SK-N-MC (cell line): Measurements from ENCODE around the gene LRTM1.

ENCODE experiments used
- DNase-seq: peaks from one replicate; pipeline ENCODE4 v3.0.0-alpha.2; 2011; ENCODE audit warnings: low read depth, low spot score
- H3K27ac ChIP-seq: fragments of 200-600 bp; sonication (generic); 2 replicates; pipeline ENCODE4 v1.5.1; 2016; ENCODE audit warnings: mixed run types
- H3K36me3 ChIP-seq: fragments of 200-600 bp; sonication (generic); 2 replicates; pipeline ENCODE4 v1.6.1; 2017; ENCODE audit warnings: antibody characterized with exemption, low read length, mixed read lengths; ENCODE audit not compliant: insufficient read depth
- H3K4me3 ChIP-seq: fragments of 200-600 bp; sonication (generic); 2 replicates; pipeline ENCODE4 v1.5.1; 2016
- H3K9ac ChIP-seq: fragments of 200-600 bp; sonication (generic); 2 replicates; pipeline ENCODE4 v1.8.0; 2017; ENCODE audit warnings: mixed run types, mixed read lengths; ENCODE audit not compliant: insufficient read length
- H3K9me3 ChIP-seq: fragments of 200-600 bp; sonication (generic); 2 replicates; pipeline ENCODE4 v1.6.1; 2017; ENCODE audit warnings: low read depth, mild to moderate bottlenecking, antibody characterized with exemption, low read length, moderate library complexity, mixed read lengths
- EZH2 ChIP-seq: fragments of 200-600 bp; sonication (generic); IDR thresholded peaks from one replicate; pipeline ENCODE4 v1.6.1; 2017; ENCODE audit warnings: antibody characterized with exemption
- FOXP2 ChIP-seq: optimal IDR thresholded peaks from 2 replicates; pipeline ENCODE3; 2011; ENCODE audit warnings: mild to moderate bottlenecking, moderate library complexity; ENCODE audit not compliant: insufficient read depth; ENCODE audit errors: extremely low read length, control extremely low read depth
- POLR2AphosphoS5 ChIP-seq: IDR thresholded peaks from 2 replicates; pipeline ENCODE4 v1.6.1; 2012; ENCODE audit warnings: mild to moderate bottlenecking, low read depth, low read length, borderline replicate concordance

LRTM1 gene

GRCh38 chr3:54928046-54928770, at the start of gene LRTM1:
Gene LRTM1 (minus strand): TSS chr3:54928059. CDS start chr3:54927911, 148 bp downstream.
- H3K27ac ChIP-seq = no peak within 1 kb of the TSS
- no peaks in the 10 kb centered on the region for H3K36me3 ChIP-seq
- H3K9me3 ChIP-seq = no peaks in the 10 kb centered on the region
- no peak for DNase-seq
- TF ChIP-seq EZH2 = no peak
- TF ChIP-seq FOXP2 = no peak
- no peak for TF ChIP-seq POLR2AphosphoS5
- no peak within 1 kb of the TSS for H3K4me3 ChIP-seq
- H3K9ac ChIP-seq = no peak within 1 kb of the TSS

- H3K36me3 ChIP-seq = no peaks in the 10 kb centered on the region
- DNase-seq = no peak
- H3K4me3 ChIP-seq = no peak overlapping the region
- no peaks in the 10 kb centered on the region for H3K9me3 ChIP-seq
- H3K27ac ChIP-seq = no peak overlapping the region
- TF ChIP-seq POLR2AphosphoS5 (no peak), EZH2 (no peak), FOXP2 (no peak)
- no peak overlapping the region for H3K9ac ChIP-seq
Observed at GRCh38 chr3:54977439-54977838, 49.6 kb upstream of the LRTM1 start.

- Histone ChIP-seq H3K9me3 (no peaks in the 10 kb centered on the region), H3K9ac (no peak overlapping the region), H3K36me3 (no peaks in the 10 kb centered on the region), H3K4me3 (no peak overlapping the region), H3K27ac (no peak overlapping the region)
- no peak for TF ChIP-seq EZH2
- TF ChIP-seq POLR2AphosphoS5 = no peak
- TF ChIP-seq FOXP2 = no peak
- no peak for DNase-seq
Observed at GRCh38 chr3:54970895-54971294, 43.0 kb upstream of the LRTM1 start.

- Histone ChIP-seq H3K9ac (no peak overlapping the region), H3K9me3 (no peaks in the 10 kb centered on the region), H3K4me3 (no peak overlapping the region), H3K36me3 (no peaks in the 10 kb centered on the region), H3K27ac (no peak overlapping the region)
- DNase-seq = no peak
- TF ChIP-seq EZH2 = no peak
- TF ChIP-seq FOXP2 = no peak
- TF ChIP-seq POLR2AphosphoS5 = no peak
Observed at GRCh38 chr3:54969652-54970051, 41.8 kb upstream of the LRTM1 start.

GRCh38 chr3:54968546-54969172, 40.8 kb upstream of the LRTM1 start:
- Histone ChIP-seq H3K27ac (no peak overlapping the region), H3K4me3 (no peak overlapping the region), H3K36me3 (no peaks in the 10 kb centered on the region), H3K9ac (no peak overlapping the region), H3K9me3 (no peaks in the 10 kb centered on the region)
- DNase-seq = no peak
- TF ChIP-seq POLR2AphosphoS5 (no peak), EZH2 (no peak)

GRCh38 chr3:54967731-54968161, 39.9 kb upstream of the LRTM1 start:
- no peak overlapping the region for H3K27ac ChIP-seq
- no peak for TF ChIP-seq EZH2
- no peak for TF ChIP-seq POLR2AphosphoS5
- TF ChIP-seq FOXP2 = no peak

GRCh38 chr3:54966979-54967378, 39.1 kb upstream of the LRTM1 start:
- no peaks in the 10 kb centered on the region for H3K36me3 ChIP-seq
- no peak overlapping the region for H3K4me3 ChIP-seq
- no peak for DNase-seq
- no peak for TF ChIP-seq FOXP2
- no peak for TF ChIP-seq EZH2
- TF ChIP-seq POLR2AphosphoS5 = no peak
- no peaks in the 10 kb centered on the region for H3K9me3 ChIP-seq
- H3K27ac ChIP-seq = no peak overlapping the region
- H3K9ac ChIP-seq = no peak overlapping the region

More at GRCh38 chr3:54967731-54968161, 39.9 kb upstream of the LRTM1 start:
- no peak overlapping the region for H3K9ac ChIP-seq
- no peak overlapping the region for H3K4me3 ChIP-seq
- H3K36me3 ChIP-seq = no peaks in the 10 kb centered on the region
- no peaks in the 10 kb centered on the region for H3K9me3 ChIP-seq
- DNase-seq = no peak

- DNase-seq = no peak
- no peak for TF ChIP-seq EZH2
- TF ChIP-seq FOXP2 = no peak
- TF ChIP-seq POLR2AphosphoS5 = no peak
- H3K27ac ChIP-seq = no peak overlapping the region
- no peak overlapping the region for H3K9ac ChIP-seq
- H3K9me3 ChIP-seq = no peaks in the 10 kb centered on the region
- no peaks in the 10 kb centered on the region for H3K36me3 ChIP-seq
- no peak overlapping the region for H3K4me3 ChIP-seq
Observed at GRCh38 chr3:54965746-54966145, 37.9 kb upstream of the LRTM1 start.
